Activated CD4-positive, CD25-positive, alpha-beta regulatory T cell (primary cell): ENCODE results near the gene ZNF668.
A peak's percentile ranks its signal among the peaks of the same experiment; 100 is the strongest.
"Not testable (repeated sequence)": the region's sequence is repeated elsewhere in the genome, so short reads cannot be mapped to it uniquely, and the experiment has no call there.

Experiments used
- DNase-seq, 4 experiments: peaks; one replicate each; lab custom pipeline; 2025; lab: John Stamatoyannopoulos, UW

The ZNF668 gene

DNA sequence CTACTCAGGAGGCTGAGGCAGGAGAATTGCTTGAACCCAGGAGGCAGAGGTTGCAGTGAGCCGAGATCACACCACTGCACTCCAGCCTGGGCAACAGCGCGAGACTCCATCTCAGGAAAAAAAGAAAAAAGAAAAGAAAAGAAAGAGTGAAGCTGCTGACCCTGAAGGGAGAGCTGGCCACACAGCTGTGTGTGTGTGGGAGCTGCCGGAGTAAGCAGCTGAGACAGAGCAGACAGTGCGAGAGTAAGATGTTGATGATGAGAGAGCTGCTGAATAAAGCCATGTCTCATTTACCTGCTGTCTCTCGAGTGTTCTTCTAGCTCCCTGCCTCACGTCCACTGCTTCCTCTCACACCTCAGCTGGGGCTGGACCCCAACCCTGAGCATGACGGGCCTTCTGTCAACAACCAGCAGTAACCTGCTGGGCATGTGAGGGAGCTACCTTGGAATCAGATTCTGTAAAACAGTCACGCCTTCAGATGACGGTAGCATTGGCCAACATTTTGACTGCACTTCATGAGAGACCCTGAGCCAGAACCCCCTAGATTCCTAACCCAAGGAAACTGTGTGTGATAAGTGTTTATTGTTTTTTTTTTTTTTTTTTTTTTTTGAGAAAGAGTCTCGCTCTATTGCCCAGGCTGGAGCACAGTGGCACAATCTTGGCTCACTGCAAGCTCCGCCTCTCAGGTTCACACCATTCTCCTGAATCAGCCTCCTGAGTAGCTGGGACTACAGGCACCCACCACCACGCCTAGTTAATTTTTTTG, 27.0 kb upstream of the ZNF668 start:
- DNase-seq = not testable (repeated sequence)

- DNase-seq = no peak
Observed at GRCh38 chr16:31099860-31100638, 26.0 kb upstream of the ZNF668 start.

DNA sequence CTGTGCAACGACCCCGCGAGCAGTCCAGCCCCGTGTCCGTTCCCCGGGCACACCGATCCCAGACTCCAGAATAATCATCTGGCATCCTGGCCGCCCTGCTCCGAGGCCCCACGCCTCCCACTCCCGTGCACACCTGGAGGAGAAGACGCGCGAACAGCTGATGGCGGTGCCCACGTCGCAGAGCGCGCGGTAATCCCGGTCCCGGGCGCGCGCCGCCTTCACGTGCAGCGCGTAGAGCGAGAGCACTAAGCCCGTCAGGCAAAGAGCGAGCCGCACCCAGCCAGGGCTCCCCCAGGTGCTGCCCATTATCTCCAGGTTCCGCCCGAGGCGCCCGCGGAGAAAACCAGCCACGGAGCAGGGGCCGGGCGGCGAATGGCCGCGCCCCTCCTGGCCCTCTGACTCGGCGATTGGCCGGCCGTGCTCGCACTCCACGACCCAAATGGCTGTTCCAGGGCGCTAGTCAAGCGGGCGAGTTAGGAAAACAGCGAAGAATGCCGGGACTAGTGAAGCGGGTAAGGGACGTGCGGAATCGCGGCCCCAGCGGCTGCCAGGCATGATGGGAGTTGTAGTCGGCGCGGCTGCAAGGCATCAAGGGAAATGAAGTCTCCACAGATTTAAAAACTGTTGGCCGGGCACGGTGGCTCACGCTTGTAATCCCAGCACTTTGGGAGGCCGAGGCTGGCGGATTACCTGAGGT, 20.5 kb upstream of the ZNF668 start, which contains the start of gene VKORC1:
Gene VKORC1, minus strand, starts transcription at position 374 of the 697 bp plus-strand sequence. Its CDS starts 68 bp downstream, at position 306.
- DNase-seq = peak; percentile 67 to 75 (median 72)

DNA sequence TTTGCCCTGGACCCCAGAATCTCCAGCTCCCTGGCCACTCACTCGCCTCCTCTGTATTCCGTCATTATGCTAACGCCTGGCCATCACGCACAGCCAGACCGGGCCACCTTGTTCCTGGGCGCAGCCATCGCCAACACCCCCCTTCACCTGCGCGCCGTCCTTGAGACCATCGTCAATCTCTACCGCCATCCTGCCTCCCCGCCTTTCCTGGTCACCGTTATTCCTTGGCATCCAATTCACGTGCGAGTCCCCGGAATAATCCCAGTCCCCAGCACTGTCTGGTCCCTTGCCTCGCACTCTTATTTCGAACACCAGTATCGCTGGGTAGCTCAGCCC, 20.0 kb upstream of the ZNF668 start:
- no peak for DNase-seq

GRCh38 chr16:31093132-31093703, 19.2 kb upstream of the ZNF668 start:
- DNase-seq = no peak

DNA sequence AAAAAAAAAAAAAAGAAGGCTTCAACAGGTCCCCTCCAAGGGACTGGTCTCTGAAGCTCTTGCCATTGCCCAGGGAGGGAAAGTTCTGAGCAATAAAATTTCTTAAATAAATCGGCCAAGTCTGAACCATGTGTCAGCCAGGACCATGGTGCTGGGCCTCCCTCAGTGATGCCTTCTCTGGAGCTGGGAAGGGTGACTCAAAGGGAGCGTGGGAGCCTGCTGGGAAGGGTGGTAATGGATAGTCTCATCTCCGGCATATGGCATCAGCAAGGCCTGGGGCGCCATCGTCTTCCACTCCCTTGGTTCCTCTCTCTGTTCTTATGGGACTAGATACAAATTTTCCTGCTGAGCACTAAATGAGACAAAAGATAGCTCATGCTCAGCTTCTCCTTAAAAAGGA, 18.3 kb upstream of the ZNF668 start:
- DNase-seq = no peak

DNA sequence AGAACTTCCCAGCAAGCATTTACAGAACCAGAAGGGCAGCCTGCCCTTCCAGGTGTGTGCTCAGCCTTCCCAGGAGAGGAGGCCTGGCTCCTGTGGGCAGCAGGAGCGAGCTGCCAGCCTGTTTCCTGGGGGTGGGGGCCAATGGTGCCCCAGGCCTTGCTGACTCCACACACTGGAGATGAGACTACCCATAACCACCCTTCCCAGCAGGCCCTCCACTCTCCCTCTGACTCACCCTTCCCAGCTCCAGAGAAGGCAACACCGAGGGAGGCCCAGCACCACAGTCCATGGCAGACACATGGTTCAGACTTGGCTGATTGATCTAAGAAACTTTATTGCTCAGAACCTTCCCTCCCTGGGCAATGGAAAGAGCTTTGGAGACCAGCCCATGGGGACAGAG, 16.5 kb upstream of the ZNF668 start:
- DNase-seq = no peak

GRCh38 chr16:31089199-31089598, 15.2 kb upstream of the ZNF668 start:
- no peak for DNase-seq

DNA sequence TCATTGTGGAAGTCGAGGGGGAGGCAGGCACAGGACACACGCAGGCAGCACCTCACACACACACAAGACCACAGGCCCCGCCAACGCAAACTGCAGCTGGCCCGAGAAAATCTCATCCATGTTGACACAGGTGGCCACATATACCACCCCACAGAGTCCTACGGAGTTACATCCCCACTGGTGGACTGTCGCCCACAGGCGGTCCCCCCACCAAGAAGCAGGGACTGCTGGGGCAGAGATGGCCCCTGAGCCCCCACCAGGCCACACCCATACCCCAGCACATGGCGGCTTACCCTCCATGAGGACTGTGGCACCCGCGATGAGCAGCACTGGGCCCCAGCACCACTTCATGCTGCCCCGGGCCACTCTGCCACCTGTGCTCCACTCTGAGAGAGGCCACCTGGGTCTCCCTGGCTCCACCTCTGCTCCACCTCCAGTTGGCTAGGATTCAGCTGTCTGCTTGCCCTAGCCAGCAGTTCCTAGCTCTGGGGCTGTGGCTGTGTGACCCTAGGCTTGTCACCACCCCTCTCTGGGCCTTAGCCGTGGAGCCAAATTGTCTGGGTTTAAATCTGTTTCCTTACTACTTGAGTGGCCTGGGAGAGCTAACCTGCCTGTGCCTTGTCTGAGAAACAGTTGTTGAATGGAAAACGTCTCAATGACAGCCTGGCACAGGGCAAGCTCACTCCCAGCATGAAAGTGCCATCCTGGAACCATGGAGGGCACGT, 14.6 kb upstream of the ZNF668 start, which contains the start of gene PRSS53:
Gene PRSS53, minus strand, starts transcription at position 485 of the 725 bp plus-strand sequence. Its CDS starts 134 bp downstream, at position 351.
- DNase-seq = no peak

GRCh38 chr16:31087971-31088370, 13.9 kb upstream of the ZNF668 start:
- DNase-seq = no peak

- DNase-seq = no peak
Observed at GRCh38 chr16:31087481-31087880, 13.4 kb upstream of the ZNF668 start.

DNA sequence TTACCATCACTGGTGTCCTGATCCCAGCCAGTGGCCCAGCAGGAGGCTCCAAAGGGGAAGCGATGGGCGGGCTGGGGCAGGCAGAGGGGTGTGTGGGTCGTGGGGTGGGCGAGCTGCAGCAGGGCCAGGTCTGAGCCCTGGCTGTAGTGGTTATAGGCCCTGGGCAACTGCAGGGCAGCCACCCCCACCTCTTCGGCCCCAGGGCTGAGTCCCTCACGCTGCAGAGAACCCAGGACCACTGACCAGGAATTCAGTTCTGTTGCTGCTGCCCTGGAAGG, 12.5 kb upstream of the ZNF668 start:
- DNase-seq = no peak

DNA sequence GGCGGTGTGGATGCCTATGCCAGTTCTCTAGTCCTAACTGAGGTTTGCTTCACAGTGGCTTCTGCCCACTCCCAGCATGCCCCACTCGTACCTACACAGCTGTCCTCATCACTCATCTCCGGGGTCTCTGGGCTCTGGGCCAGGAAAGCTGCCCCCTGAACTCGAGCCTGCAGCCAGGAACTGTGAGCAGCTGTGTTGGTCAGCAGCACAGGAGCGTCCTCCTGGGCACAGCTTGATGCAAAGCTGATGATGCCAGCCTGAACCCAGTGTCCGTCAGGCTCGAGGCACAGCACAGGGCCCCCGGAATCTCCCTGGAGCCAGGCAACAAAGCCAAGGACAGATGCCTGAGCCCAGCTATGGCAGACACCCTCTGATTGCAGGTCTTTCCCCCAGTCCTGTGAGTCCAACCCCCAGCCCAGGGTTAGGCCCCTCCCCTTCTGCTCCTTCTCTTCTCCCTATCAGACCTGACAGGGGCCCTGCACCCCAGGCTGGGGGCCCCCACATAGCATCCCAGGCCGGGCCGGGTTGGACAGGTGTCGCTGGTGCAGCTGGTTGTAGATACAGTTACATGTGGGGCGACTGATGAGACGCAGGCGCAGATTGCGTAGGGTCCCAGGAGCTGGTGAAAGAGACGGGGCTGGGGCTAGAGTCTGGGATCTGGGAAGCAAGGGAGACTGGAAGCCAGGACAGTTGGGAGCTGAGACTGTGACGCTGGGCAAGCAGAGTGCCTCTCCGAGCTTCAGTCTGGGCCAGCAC, 12.0 kb upstream of the ZNF668 start:
- DNase-seq = no peak

- no peak for DNase-seq
Observed at GRCh38 chr16:31085411-31085810, 11.4 kb upstream of the ZNF668 start.

DNA sequence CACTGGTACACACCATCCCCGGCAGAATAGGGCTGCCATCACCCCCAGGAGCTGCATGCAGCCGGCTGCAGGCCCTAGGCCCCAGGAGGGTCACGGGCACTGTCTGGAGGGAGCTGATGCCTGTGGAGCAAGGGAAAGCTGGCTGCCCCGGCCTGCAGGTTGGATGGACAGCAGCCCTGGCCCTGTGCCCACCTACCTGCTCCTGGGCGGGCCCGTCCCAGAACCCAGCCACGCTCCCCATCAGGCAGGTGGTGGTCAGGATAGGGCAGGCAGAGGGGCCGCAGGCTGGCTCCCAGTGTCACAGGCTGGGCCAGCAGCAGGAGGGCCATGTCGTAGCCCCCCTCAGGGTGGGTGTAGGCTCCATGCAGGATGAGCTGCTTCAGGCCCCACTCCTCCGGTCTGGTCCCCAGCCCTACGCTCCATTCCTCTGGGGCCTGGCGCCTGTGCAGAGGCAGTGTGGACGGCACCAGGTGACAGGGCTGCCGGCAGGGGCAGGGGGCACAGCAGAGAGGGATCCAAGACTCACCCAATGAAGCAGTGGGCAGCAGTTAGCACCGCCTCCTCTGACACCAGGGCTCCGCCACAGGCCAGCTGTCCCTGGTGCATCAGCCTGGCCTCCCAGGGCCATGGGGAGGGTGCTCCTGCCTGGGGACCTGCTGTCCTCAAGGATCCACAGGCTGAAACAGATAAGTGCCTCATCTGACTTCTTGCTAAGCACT, 10.7 kb upstream of the ZNF668 start:
- DNase-seq = no peak

GRCh38 chr16:31083981-31084380, 9.9 kb upstream of the ZNF668 start:
- DNase-seq = no peak

- no peak for DNase-seq
Observed at GRCh38 chr16:31083556-31083955, 9.5 kb upstream of the ZNF668 start.

DNA sequence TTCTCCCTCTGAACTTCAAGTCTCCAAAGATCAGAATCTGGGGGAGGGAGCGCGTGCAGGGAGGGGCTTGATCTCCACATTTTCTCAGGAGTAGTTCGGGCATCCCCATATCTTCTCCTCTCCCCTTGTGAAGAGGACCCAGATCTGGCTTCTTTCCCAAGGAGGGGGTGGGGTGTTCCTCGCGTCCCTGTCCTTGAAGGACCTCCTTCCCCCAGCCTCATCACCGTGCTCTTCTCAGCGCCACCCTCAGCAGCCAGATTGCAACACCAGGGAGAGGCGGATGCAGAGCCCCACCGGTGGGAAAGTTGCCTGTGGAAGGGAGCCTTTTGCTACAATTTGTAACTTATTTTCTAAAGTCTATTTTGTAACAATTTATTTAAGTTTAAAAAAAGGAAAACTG, 9.0 kb upstream of the ZNF668 start:
- no peak for DNase-seq

DNA sequence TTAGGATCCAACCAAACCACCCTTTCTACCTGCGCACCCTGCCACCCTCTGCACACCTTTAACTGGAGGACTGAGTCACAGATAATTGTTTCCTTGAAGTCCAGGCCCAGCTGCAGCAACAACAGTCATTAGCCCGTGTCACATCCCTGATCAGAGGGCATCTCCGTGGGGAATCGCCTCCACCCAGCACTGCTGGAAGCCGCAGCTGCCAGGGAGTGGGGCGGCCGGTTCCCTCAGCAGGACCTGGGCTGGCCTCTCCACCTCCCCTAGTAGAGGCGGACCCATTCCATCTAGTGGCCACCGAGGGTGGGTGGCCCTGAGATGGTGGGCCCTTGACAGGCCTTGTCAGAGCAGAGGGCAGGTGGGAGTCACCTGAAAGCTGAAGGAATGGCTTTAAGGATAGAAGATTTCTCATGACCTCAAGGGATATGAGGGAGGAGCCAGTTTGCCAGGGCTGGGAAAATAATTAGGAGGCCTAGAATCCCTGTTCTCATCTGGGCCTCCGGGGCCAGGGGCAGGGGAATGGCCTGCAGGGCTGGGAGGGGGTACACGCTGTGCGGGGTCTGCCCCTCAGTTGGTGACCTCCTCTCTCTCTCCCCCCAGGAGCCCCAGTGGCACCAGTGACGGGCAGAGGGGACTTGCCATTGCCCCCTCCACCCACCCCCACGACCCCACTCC, 8.5 kb upstream of the ZNF668 start:
- DNase-seq = no peak
